Left kidney (tissue), 2 donors: ENCODE results near the gene TRIP13. TPM values are rescaled to one million over a fixed set of nuclear protein-coding genes. Genes with fewer than 3 reads are reported as not detected.
"Not testable (repeated sequence)": the region's sequence is repeated elsewhere in the genome, so short reads cannot be mapped to it uniquely, and the experiment has no call there.

ENCODE experiments used
- DNase-seq: peaks from one replicate; pipeline ENCODE4 v3.0.0-alpha.2; 2013
- polyA plus RNA-seq: library from polyadenylated mRNA; unstranded; fragments of 120-200 nt; gene quantifications from one replicate; pipeline ENCODE4 v1.2.1, GENCODE V29; 2013; ENCODE audit not compliant: insufficient read length

Gene TRIP13
- polyA plus RNA-seq, 1 donor, result 14.5 TPM

DNA sequence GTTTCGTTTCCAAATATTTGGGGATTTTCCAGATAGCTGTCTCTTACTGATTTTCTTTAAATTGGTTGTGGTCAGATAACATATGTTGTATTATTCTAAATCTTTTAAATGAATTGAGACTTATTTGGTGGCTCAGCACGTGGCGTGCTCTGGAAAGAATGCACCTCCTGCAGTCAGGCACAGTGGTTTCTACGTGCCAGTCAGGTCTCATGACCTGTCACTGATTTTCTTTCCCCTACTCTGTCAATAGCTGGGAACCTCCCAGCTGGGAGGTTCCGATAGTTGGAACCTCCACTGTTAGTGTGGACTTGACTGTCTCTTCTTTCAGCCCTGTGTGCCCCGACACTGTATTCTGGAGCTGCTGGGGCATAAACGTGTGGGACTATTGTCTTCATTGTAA is 27.6 kb downstream of the TRIP13 start:
- DNase-seq, result no peak

DNA sequence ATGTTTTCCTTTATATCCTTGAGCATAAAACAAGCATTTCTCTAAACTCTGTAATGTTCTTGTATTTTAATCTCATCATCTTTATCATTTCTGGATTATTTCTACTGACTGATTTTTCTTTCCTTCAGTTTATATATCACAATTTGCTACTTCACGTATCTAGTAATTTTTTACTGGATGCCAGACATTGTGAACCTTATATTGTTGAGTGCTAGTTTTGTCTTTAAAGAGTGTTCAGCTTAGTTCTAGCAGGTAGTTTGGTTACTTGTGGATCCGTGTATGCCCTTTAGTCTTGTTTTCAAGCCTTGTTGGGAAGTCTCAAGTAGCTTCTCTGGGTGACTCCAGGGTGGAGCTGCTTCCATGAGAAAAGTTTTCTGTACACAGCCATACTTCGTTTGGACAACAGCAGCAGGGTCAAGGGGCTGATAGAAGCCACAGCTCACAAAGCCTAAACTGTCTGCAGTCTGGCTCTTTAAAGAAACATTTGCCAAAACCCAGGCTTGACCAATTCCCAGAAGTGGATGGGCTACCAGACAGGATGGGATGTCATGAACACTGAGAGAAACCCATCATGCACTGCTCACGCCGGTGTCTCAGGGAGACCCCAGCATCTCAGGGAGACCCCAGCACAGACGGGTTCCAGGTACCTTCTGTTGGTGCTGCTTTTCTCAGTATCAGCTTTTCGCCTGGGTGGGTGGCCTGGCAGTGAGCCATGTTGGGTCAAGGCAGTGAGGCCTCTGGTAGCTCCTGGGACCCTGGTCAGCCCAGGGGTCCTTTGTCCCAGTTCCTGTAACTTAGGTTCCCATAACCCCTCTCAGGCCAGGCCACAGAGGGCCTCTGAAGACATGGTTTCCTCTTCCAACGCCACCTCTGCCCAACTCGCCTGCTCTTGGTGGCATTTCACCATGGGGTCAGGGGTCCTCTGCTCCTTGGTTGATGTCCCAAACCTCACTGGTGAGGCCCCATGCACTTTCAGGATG is 29.1 kb downstream of the TRIP13 start:
- DNase-seq, result no peak

DNA sequence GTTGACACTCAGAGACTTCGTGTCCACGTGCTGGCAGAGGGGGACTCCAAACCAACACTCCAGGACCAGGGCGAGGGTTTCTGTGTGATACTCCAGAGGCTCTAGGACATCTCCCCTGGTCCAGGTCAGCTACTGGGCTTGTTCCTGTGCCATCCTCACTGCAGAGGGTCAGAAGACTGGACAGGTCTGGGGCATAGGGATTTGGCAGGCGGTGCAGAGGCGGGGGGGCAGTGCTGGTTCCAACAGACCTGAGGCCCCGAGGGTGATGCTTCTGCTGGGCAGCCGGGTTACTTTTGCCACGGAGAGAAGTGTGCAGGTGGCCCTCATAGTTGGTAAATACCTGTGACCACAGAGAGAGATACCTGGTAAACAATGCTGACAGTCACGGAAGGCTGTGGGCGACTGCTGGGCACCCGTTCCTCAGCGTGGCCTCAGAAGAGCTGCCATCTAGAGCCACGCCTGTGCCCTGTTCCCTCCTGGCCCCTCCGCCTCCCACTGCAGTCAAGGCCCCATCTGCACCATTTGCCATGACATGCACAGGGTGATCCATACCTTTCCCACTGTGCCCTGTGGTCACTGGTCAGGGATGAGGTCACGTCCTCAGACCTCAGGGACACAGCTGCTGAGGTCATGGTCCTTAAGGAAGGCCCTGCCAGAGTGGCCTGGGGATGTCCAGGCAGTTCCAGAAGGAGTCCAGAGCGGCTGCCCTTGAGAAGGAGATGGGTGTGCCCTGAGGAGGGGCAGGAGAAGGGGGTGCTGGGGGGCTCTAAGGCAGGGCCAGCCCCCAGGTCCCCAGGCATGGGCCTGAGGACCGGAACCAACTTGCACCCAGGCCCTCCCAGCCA is 30.0 kb downstream of the TRIP13 start:
- no peak for DNase-seq

DNA sequence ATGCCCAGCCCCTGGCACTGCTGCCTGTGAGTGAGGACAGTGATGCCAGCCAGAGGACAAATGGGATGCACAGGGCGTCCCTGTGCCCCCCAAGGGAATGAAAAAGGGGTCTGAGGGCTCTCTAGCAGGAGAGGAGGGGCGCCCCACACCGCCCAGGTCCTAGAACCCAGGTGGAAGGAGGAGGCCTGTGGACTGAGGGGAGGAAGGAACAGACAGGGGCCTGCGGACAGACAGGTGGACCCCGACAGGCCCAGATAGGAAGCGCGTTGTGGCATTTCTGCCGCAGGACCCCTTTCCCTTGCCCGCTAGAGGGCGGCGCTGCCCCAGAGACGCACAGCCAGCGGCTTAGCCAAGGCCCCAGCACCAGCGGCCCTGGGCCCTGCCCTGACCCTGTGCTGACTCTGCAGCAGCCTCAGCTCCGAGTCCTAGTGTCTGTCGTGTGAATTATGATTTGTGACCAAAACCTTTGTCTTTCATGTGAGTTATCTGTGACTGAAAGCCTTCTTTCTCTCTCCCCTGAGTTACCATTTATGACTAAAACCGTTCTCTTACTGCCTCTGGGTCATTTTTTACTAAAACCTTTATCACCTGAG is 30.7 kb downstream of the TRIP13 start:
- DNase-seq, result peak; percentile 69

DNA sequence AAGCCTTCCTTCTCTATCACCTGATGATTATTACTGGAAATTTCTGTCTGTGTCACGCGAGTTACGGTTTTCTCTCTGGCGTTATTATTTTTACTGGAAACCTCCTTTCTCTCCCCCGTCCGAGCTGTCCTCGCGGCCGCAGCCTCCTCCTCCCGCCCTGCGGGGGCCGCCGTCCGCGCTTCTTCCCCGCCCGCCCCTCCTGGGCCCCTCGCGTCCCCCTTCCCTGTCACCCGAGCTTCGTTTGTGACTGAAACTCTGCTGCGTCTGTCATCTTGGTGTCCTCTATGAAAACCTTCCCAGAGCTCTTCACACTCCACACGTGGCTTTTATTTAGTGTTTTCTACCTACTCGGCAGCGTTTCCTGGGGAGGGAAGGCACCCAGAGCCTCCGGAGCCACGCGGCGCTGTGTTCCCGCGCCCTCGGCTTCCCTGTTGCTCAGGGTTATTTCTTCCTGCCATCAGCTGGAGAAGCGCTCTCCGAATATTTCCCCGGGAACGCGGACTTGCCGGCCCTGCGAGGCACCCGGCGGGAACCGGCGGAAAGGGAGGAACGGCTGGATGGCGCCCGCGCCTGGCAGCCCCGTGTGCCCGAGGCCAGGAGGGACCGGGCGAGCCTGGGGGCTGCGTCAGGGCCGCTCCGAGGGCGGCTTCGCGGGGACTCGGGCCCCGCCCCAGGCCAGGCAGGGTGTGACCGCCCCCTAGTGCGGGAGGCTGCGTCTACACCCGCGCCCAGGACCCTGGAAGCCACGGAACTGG is 33.9 kb downstream of the TRIP13 start:
- no peak for DNase-seq

DNA sequence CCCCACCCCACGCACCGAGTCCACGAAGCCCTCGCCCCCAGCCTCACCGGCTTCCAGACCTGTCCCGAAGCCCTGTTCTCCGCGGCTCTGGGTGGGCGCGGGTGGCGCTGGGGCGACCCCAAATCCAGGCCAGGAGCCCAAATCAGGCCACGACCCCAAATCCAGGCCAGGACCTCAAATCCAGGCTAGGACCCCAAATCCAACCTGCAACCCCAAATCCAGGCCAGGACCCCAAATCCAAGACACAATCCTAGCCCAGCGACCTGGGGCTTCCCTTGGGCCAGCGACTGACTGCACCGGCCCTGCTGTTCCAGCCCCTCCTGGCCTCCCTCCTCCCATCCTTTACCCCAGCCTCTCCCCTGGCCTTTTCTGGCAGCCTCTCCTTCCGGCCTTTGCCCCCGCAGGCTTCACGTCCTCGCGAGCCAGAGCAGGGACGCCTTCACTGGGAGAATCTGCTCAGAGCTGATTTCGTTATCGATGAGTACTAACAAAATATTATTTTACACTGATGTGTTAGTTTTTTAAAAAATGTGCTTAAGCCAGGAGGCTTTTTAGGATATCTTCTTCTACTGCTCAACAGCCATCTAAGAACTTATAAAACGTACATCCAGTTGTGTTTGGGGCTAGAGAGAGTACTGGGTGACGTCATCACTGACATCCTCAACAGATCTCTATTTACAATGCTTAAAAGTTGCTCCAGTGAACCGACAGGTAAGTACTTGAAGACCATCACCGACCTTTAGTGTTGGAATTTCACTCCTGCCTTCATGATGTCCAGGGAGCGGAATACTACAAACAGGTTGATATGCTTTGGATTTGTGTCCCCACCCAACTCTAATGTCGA is 34.7 kb downstream of the TRIP13 start:
- DNase-seq, result no peak

DNA sequence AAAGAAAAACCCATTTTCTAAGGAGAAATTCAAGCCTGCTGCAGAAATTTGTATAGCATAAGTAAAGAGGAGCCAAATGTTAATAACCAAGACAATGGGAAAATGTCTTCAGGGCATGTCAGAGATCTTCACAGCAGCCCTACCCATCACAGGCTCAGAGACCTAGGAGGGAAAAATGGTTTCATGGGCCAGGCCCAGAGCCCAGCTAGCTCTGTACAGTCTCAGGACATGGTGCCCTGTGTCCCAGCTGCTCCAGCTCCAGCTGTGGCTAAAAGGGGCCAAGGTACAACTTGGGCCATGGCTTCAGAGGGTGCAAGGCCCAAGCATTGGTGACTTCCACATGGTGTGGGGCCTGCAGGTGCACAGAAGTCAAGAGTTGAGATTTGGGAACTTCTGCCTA is 36.5 kb downstream of the TRIP13 start:
- DNase-seq, result not testable (repeated sequence)

DNA sequence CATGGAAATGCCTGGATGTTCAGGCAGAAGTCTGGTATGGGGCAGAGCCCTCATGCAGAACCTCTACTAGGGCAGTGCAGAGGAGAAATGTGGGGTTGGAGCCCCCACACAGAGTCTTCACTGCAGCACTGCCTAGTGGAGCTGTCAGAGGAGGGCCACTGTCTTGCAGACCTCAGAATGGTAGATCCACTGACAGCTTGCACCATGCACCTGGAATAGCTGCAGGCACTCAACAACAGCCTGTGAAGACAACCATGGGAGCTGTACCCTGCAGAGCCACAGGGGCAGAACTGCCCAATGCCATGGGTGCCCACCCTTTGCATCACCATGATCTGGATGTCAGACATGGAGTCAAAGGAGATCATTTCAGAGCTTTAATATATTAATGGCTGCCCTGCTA is 36.9 kb downstream of the TRIP13 start:
- DNase-seq, result no peak

DNA sequence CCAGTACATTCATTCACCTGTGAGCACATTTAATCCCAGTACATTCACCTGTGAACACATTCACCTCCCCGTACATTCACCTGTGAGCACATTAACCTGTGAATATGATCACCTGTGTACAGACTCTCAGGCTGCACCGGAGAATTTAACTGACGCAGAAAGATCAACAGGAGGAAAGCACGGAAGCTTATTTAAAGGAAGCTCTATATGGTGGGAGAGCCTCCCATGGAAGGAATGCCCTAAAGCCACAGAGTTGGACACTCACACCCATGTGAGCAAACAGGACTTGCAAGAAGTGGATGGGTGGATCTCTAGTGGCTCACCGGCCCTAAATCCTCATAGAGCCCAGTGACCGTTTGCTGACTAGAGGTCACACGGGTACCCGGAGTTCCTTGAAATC is 38.2 kb downstream of the TRIP13 start:
- DNase-seq, result no peak

DNA sequence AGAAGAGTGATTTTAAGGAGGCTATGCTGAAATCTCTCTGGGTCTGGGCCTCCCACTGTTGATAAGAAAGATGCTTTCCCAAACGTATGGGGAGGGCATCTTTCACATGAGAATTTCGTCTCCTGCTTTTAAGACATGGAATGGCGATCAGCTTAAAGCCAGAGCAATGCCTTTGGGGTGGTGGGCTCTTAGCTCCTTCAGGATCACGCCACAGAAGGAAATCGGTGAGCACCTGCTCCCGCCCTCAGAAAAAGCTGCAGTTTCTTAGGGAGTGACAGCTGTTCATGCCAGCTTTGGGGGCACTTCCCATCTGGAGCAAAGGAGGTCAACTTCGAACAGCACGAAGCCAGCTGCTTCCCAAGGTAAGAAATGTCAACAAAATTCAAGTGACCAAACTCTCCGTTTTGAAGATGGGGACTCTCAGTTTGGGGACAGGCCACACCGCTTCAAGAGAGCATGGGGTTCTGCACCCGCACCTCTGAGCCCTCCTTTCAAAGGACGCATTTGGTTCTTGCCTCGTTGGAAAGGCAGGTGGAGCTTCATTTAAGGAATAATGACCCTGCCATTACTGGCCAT is 39.0 kb downstream of the TRIP13 start:
- no peak for DNase-seq

DNA sequence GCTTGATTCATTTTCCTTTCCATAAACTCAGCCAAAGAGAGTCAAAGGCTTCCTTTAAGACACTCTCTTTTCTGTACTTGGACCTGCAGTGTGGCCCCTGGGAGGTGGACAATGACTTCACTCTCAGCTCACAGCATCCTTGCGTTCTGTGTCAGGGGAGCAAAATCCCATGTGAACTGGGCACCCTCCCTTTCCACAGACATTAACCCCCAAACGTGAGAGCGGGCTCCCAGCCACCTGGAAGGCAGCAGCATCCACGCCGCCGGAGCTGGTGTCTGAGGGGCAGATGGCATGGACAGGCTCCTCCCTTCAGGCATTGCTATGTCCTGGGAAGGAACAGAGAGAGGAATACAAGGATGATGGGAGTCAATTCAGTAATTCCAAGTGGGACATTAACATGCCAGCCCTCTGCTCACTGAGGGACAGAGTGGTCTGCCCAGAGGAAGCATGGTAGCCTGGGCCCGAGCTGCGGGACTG is 39.5 kb downstream of the TRIP13 start:
- no peak for DNase-seq

DNA sequence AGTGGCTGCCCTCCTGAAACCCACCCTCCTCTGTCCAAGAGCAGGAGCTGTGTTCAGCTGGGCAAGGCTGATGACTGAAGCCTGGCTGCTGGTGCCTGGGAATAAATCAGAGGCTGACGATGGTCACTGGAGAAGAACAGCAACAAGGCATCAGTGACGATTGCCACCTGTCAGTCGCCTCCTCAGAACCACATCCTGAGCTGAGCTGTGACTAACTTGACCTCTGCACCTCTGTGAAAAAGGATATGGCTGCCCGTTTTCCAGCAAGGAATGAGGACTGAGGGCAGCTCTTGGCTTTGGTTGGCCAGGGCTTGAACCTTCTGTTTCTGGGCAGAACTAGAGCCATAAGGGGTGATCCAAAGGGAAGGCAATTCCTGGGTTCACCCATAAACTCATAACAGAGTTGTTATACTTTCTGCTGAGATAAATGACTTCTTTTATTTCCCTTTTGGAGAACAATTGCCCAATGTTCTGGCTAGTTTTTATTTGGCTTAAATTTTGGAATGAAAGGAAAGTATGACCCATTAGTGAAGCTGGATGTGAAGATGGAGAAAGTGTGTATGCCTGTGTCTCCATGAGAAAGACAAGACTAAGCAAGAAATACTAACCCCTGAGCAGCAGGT is 40.1 kb downstream of the TRIP13 start:
- no peak for DNase-seq

DNA sequence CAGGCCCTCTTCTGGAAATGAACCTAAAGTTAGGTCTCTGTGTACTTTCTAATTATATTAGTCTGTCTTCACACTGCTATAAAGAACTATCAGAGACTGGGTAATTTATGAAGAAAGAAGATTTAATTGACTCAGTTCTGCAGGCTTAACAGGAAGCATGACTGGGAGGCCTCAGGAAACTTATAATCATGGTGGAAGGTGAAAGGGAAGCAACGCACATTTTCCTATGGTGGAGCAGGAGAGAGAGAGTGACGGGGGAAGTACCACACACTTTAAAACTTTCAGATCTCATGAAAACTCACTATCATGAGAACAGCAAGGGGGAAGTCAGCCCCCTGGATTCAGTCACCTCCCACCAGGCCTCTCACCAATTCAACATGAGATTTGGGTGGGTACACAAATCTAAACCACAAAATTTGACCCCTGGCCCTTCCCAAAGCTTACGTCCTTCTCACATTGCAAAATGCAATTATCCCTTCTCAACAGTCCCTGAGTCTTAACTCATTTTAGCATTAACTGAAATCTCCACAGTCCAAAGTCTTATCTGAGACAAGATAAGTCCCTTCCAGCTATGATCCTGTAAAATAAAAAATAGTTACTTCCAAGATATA is 40.7 kb downstream of the TRIP13 start:
- no peak for DNase-seq

DNA sequence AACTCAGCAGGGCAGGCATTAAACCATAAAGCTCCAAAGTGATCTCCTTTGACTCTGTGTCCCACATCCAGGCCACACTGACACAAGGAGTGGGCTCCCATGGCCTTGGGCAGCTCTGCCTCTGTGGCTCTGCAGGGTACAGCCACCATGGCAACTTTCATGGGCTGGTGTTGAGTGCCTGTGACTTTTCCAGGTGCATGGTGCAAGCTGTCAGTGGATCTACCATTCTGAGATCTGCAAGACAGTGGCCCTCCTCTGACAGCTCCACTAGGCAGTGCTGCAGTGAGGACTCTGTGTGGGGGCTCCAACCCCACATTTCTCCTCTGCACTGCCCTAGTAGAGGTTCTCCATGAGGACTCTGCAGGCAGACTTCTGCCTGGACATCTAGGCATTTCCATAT is 41.3 kb downstream of the TRIP13 start:
- DNase-seq, result not testable (repeated sequence)

DNA sequence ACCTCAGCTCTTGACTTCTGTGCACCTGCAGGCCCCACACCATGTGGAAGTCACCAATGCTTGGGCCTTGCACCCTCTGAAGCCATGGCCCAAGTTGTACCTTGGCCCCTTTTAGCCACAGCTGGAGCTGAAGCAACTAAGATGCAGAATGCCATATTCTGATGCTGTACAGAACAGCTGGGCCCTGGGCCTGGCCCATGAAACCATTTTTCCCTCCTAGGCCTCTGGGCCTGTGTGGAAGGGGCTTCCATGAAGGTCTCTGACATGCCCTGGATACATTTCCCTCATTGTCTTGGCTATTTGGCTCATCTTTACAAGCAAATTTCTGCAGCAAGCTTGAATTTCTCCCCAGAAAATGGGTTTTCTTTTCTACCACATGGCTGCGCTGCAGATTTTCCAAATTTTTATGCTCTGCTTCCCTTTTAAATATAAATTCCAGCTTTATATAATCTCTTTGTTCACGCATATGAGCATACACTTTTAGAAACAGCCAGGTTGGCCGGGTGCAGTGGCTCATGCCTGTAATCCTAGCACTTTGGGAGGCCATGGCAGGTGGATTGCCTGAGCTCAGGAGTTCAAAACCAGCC is 41.8 kb downstream of the TRIP13 start:
- DNase-seq, result not testable (repeated sequence)

DNA sequence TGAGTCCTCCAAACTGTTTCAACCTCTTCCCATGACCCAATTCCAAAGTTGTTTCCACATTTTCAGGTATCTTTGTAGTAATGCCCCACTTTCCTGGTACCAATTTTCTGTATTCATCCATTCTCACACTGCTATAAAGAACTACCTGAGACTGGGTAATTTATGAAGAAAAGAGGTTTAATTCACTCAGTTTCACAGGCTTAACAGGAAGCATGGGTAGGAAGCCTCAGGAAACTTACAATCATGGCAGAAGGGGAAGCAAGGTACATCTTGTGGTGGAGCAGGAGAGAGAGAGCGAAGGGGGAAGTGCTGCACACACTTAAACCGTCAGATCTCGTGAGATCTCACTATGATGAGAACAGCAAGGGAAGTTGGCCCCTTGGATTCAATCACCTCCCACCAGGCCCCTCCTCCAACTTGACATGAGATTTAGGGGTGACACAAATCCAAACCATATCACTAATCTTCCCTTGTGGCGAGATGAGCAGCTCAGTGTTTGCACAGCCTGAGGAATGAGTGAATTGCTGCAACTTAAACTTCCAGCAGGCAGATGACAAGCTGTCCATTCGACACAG is 42.9 kb downstream of the TRIP13 start:
- DNase-seq, result no peak

DNA sequence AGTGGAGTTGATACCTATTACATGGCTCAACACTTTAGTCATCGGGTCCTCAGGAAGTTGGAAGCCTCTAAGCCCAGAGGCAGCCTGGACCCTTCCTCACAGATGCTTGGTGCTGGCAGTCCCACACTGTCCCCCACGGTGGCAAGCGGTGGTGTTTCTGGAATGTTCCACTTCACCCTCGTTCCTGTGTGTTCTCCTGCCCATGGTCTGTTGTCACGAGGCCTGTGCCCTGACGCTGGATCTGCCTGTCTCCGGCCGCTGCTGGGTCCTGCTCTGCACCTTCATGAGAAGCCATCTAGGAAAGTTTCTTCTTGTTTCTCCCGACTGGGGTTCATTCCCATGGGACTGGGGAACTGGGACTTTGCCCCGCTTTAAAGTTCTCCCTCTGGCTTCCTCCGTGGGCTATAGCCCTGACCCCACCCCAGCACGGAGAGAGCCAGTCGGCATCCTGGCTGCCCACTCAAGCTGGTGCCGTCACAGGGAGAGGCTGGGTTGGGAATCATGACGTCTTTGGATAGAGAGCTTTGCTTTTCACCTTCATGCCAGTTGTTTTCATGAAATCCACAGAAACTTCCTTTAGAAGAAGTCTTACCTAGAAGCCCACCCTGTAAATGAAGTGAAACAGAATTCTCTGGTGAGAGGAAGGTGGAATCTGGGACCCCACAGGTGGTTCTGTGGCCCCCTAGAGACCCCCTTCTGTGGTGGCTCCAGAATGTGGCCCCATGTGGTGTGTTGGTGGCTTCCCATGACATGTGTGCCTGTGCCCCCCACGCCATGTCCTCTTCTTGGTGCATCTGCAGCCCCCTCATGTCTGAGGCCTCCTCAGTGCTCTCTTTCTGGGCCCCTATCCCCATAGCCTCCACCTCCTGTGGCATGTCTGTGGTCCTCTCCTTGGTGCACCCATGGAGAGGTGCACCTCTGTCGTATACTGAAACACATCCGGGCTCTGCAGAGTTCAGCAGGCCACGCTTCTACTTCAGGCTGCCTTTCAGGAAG is 43.8 kb downstream of the TRIP13 start:
- no peak for DNase-seq
